Panc1 (cell line): Measurements from ENCODE around the gene HTR3E. TPM values are rescaled to one million over a fixed set of nuclear protein-coding genes. Genes with fewer than 3 reads are reported as not detected.
"Not testable (repeated sequence)": the region's sequence is repeated elsewhere in the genome, so short reads cannot be mapped to it uniquely, and the experiment has no call there.

Experiments used
- ATAC-seq: fragments of 200-7000 bp; cut with Tn5 transposase; 2 replicates; pipeline ENCODE4 v1.9.1; 2020; ENCODE audit warnings: mild to moderate bottlenecking, moderate library complexity
- BruUV-seq: library from RNA; stranded (reverse); fragments of 400-500 nt; replicated peaks from 2 replicates; lab custom pipeline; 2021; lab: Mats Ljungman, UMichigan
- CTCF ChIA-PET: fragments of 300-600 bp; sonication (Branson Sonifier 250); formaldehyde crosslinking; loops from one replicate; lab custom pipeline; 2022; ENCODE audit warnings: antibody characterized with exemption; lab: Charles Lee
- POLR2A ChIA-PET: fragments of 300-600 bp; sonication (Branson Sonifier 250); formaldehyde crosslinking; loops from one replicate; lab custom pipeline; 2022; ENCODE audit warnings: antibody characterized with exemption; lab: Charles Lee
- DNase-seq: peaks from one replicate; pipeline ENCODE4 v3.0.0-alpha.2; 2010; ENCODE audit warnings: low read depth, low spot score
- H3K27ac ChIP-seq: 2 replicates; pipeline ENCODE4 v1.5.1; 2011; ENCODE audit warnings: mild to moderate bottlenecking, low read length, inconsistent platforms
- H3K27me3 ChIP-seq: fragments of 200-500 bp; sonication (Bioruptor generic); 2 replicates; pipeline ENCODE4 v1.6.0; 2014; ENCODE audit warnings: low read length, inconsistent platforms; ENCODE audit not compliant: control insufficient read depth, insufficient read depth
- H3K36me3 ChIP-seq: fragments of 200-500 bp; sonication (Bioruptor generic); 2 replicates; pipeline ENCODE4 v1.5.1; 2014; ENCODE audit warnings: inconsistent platforms, mild to moderate bottlenecking, low read length, moderate library complexity; ENCODE audit not compliant: control insufficient read depth, insufficient read depth
- H3K4me1 ChIP-seq: 2 replicates; pipeline ENCODE4 v1.5.1; 2011; ENCODE audit warnings: inconsistent platforms, mild to moderate bottlenecking, low read length, moderate library complexity; ENCODE audit not compliant: control insufficient read depth, insufficient read depth
- H3K4me3 ChIP-seq, 2 experiments: 2 replicates each; pipeline ENCODE4 v1.5.1; 2011 to 2012; ENCODE audit warnings: low read depth in 2 of 2, low read length in 2 of 2, mild to moderate bottlenecking in 2 of 2, inconsistent platforms in 1 of 2, moderate library complexity in 1 of 2
- H3K9me3 ChIP-seq: fragments of 200-500 bp; sonication (Bioruptor generic); 2 replicates; pipeline ENCODE4 v1.5.1; 2014; ENCODE audit warnings: low read depth, mild to moderate bottlenecking, inconsistent platforms, low read length, moderate library complexity; ENCODE audit not compliant: control insufficient read depth, insufficient read depth
- CTCF ChIP-seq: fragments of 450-650 bp; IDR thresholded peaks from 2 replicates; pipeline ENCODE4 v1.5.1; 2017; ENCODE audit warnings: mild to moderate bottlenecking
- POLR2AphosphoS5 ChIP-seq: IDR thresholded peaks from 2 replicates; pipeline ENCODE4 v1.6.1; 2012; ENCODE audit warnings: mild to moderate bottlenecking, low read depth, low read length, moderate library complexity
- REST ChIP-seq, 2 experiments: IDR thresholded peaks; 2 replicates each; pipeline ENCODE4 v1.6.1; 2011 to 2012; ENCODE audit warnings: low read depth in 2 of 2, control low read depth in 1 of 2, low read length in 1 of 2, mild to moderate bottlenecking in 1 of 2, moderate library complexity in 1 of 2; ENCODE audit not compliant: insufficient read depth in 1 of 2
- SIN3A ChIP-seq: IDR thresholded peaks from 2 replicates; pipeline ENCODE4 v1.6.1; 2012; ENCODE audit warnings: low read depth, mild to moderate bottlenecking, low read length, moderate library complexity, borderline replicate concordance; ENCODE audit not compliant: insufficient read depth
- TCF7L2 ChIP-seq: IDR thresholded peaks from 2 replicates; pipeline ENCODE4 v1.6.1; 2011; ENCODE audit warnings: mild to moderate bottlenecking, low read depth, low read length, inconsistent platforms
- in situ Hi-C: cut with HindIII; loops from 2 replicates; pipeline ENCODE4 v1.10.0; 2016; ENCODE audit warnings: low sequenced_read_pairs, low pct_unique_long_range_greater_than_20kb
- intact Hi-C: fragments of 100-400 bp; cut with micrococcal nuclease; formaldehyde crosslinking; loops from one replicate; pipeline ENCODE4 v1.10.0; 2022; ENCODE audit not compliant: unreplicated experiment
- total RNA-seq: library from RNA; stranded (reverse); gene quantifications from one replicate; pipeline ENCODE4 v1.2.1, GENCODE V29; 2021; ENCODE audit not compliant: unreplicated experiment

The HTR3E gene
- total RNA-seq, 1 experiment from 2014 or later, result not detected

- Histone ChIP-seq H3K27ac (no peak overlapping the region), H3K4me1 (no peaks in the 10 kb centered on the region), H3K9me3 (no peaks in the 10 kb centered on the region), H3K4me3 (no peak overlapping the region), H3K27me3 (no peaks in the 10 kb centered on the region), H3K36me3 (peaks cover 12% of the 10 kb centered on the region; the same call in 1 of the 2 replicates)
- BruUV-seq, result no TSS peak
- CTCF ChIA-PET, result no interaction called here
- TF ChIP-seq CTCF, result no peak
- no peak for TF ChIP-seq SIN3A
- no peak for TF ChIP-seq TCF7L2
- no peak for DNase-seq
- intact Hi-C loops (loop anchor here (5.0 to 10.0 kb wide), 2 partner anchors 94 to 137 kb away; no protein-coding TSS in a partner anchor), in situ Hi-C loops (no loop called here)
- POLR2A ChIA-PET, result interaction anchor here (0.5 kb wide), 1 partner anchor 113 kb away, joined by 6 read pairs; no protein-coding TSS in a partner anchor
- ATAC-seq, result no peak
Observed at GRCh38 chr3:184148076-184148475, 51.2 kb downstream of the HTR3E start.

GRCh38 chr3:184149123-184149522 lies 52.3 kb downstream of the HTR3E start:
- intact Hi-C loops (loop anchor here (5.0 to 10.0 kb wide), 2 partner anchors 93 to 136 kb away; no protein-coding TSS in a partner anchor), in situ Hi-C loops (no loop called here)
- POLR2A ChIA-PET, result interaction anchor here (0.7 kb wide), 1 partner anchor 97 kb away, joined by 4 read pairs; no protein-coding TSS in a partner anchor
- Histone ChIP-seq H3K4me1 (peaks cover 4% of the 10 kb centered on the region; the same call in 1 of the 2 replicates), H3K36me3 (peaks cover 4% of the 10 kb centered on the region; the same call in 1 of the 2 replicates), H3K27ac (no peak overlapping the region), H3K9me3 (no peaks in the 10 kb centered on the region), H3K4me3 (no peak overlapping the region), H3K27me3 (no peaks in the 10 kb centered on the region)
- no TSS peak for BruUV-seq
- ATAC-seq, result no peak
- CTCF ChIA-PET, result interaction anchor here (0.6 kb wide), 1 partner anchor 140 kb away, joined by 4 read pairs; no protein-coding TSS in a partner anchor
- no peak for TF ChIP-seq SIN3A
- no peak for TF ChIP-seq POLR2AphosphoS5
- no peak for TF ChIP-seq TCF7L2
- TF ChIP-seq REST (IDR thresholded peaks at IDR 0.05; ENCODE audit: insufficient read depth in 1 of 2, low read depth in 2 of 2, low read length in 1 of 2), result no peak
- TF ChIP-seq CTCF, result no peak
- no peak for DNase-seq

GRCh38 chr3:184149770-184150169 lies 52.9 kb downstream of the HTR3E start:
- BruUV-seq, H3K4me1 ChIP-seq, in situ Hi-C loops, H3K9me3 ChIP-seq, H3K27me3 ChIP-seq, CTCF ChIA-PET, DNase-seq, H3K4me3 ChIP-seq, H3K27ac ChIP-seq, POLR2A ChIA-PET, H3K36me3 ChIP-seq: not testable (repeated sequence)
- intact Hi-C loops, result loop anchor here (5.0 to 10.0 kb wide), 2 partner anchors 93 to 135 kb away; no protein-coding TSS in a partner anchor
- ATAC-seq, result peak; percentile 72
